ENCODE measurements around the gene MTHFR.

MTHFR gene

DNA sequence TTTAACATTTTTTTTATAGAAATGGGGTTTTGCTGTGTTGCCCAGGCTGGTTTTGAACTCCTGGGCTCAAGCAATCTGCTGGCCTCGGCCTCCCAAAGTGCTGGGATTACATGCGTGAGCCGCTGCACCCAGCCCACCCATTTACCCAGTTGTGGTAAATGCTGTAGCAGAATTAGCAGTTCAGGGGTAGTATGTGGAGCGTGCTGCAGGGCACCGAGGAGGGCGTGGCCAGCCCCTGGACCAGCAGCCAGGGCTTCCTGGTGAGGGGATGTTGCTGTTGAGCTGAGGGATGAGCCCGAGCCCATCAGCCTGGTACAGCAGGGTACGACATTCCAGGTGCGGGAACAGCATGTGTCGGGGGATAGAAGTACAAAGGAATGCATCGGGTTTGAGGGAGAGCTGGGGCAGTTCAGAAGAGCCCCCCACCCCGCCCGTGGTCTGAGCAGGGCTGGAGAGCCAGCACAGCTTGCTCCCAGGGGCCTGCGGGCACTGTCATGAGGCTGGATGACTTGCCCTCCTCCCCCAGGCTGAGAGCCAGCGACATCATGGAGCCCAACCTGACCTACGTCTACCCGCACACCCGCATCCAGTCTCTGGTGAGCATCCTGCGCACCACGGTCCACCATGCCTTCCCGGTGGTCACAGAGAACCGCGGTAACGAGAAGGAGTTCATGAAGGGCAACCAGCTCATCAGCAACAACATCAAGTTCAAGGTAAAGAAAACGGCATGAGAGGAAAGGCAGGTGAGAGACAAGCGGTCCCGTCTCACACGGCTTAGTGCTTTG is 29.9 kb upstream of the MTHFR start:
- TF ChIP-seq EP300 (IDR thresholded peaks at IDR 0.05; ENCODE audit: borderline replicate concordance) (no peak), NFIC (IDR thresholded peaks at IDR 0.05) (no peak), RAD21 (IDR thresholded peaks at IDR 0.05; ENCODE audit: low read depth) (no peak), TEAD4 (IDR thresholded peaks at IDR 0.05) (no peak), ZBTB7A (IDR thresholded peaks at IDR 0.05; ENCODE audit: low read depth) (no peak), CREB1 (IDR thresholded peaks at IDR 0.05; ENCODE audit: low read depth) (no peak), FOXM1 (IDR thresholded peaks at IDR 0.05; ENCODE audit: borderline replicate concordance, low read depth) (no peak)
- TF ChIP-seq, protein P1, sequence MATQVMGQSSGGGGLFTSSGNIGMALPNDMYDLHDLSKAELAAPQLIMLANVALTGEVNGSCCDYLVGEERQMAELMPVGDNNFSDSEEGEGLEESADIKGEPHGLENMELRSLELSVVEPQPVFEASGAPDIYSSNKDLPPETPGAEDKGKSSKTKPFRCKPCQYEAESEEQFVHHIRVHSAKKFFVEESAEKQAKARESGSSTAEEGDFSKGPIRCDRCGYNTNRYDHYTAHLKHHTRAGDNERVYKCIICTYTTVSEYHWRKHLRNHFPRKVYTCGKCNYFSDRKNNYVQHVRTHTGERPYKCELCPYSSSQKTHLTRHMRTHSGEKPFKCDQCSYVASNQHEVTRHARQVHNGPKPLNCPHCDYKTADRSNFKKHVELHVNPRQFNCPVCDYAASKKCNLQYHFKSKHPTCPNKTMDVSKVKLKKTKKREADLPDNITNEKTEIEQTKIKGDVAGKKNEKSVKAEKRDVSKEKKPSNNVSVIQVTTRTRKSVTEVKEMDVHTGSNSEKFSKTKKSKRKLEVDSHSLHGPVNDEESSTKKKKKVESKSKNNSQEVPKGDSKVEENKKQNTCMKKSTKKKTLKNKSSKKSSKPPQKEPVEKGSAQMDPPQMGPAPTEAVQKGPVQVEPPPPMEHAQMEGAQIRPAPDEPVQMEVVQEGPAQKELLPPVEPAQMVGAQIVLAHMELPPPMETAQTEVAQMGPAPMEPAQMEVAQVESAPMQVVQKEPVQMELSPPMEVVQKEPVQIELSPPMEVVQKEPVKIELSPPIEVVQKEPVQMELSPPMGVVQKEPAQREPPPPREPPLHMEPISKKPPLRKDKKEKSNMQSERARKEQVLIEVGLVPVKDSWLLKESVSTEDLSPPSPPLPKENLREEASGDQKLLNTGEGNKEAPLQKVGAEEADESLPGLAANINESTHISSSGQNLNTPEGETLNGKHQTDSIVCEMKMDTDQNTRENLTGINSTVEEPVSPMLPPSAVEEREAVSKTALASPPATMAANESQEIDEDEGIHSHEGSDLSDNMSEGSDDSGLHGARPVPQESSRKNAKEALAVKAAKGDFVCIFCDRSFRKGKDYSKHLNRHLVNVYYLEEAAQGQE (IDR thresholded peaks at IDR 0.05; ENCODE audit: low read depth) = no peak
- TF ChIP-seq, protein P2, sequence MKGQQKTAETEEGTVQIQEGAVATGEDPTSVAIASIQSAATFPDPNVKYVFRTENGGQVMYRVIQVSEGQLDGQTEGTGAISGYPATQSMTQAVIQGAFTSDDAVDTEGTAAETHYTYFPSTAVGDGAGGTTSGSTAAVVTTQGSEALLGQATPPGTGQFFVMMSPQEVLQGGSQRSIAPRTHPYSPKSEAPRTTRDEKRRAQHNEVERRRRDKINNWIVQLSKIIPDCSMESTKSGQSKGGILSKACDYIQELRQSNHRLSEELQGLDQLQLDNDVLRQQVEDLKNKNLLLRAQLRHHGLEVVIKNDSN (IDR thresholded peaks at IDR 0.05) = no peak

DNA sequence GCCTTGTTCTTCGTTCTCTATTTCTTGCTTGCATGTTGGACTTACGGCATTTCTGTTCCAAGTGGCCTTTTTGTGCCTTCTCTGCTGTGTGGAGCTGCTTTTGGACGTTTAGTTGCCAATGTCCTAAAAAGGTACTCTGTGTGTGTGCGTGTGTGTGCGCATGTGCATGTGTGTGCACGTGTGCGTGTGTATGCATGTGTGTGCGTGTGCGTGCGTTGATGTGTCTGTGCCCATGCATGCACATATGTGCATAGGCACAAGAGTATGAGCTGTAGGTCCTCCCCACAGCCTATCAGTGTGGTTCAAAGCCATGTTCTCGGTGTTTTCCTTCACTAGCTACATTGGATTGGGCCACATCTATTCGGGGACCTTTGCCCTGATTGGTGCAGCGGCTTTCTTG is 28.1 kb upstream of the MTHFR start:
- TF ChIP-seq RAD21 (IDR thresholded peaks at IDR 0.05; ENCODE audit: low read depth) (no peak), TAF1 (IDR thresholded peaks at IDR 0.05; ENCODE audit: low read depth) (no peak), ZBTB7A (IDR thresholded peaks at IDR 0.05; ENCODE audit: low read depth) (no peak), NFIC (IDR thresholded peaks at IDR 0.05) (no peak), TCF12 (IDR thresholded peaks at IDR 0.05; ENCODE audit: low read depth) (no peak), EP300 (IDR thresholded peaks at IDR 0.05; ENCODE audit: borderline replicate concordance) (no peak)
- TF ChIP-seq, protein P2 (IDR thresholded peaks at IDR 0.05) = no peak

DNA sequence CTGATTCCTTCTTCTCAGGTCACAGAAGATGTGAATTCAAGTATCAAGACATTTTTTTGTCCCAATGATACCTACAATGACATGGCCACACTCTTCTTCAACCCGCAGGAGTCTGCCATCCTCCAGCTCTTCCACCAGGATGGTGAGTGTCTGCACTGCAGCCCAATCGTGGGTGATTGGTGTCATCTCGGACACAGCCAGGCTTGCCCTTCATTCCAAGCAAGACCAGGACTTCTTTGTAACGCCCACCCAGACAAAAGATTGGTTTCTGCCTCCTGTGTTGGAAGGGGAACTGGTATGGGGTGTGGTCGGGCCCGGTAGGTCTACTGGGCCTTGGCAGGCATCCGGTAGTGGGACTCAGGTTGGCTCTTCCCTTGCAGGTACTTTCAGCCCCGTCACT is 27.7 kb upstream of the MTHFR start:
- no peak for TF ChIP-seq TAF1 (IDR thresholded peaks at IDR 0.05; ENCODE audit: low read depth)
- TF ChIP-seq CREB1 (IDR thresholded peaks at IDR 0.05; ENCODE audit: low read depth) = no peak
- TF ChIP-seq, protein P1 (IDR thresholded peaks at IDR 0.05; ENCODE audit: low read depth) = no peak
- TF ChIP-seq TCF12 (IDR thresholded peaks at IDR 0.05; ENCODE audit: low read depth) = no peak
- no peak for TF ChIP-seq CEBPB (IDR thresholded peaks at IDR 0.05)
- no peak for TF ChIP-seq YY1 (IDR thresholded peaks at IDR 0.05; ENCODE audit: low read depth)
- no peak for TF ChIP-seq ZBTB7A (IDR thresholded peaks at IDR 0.05; ENCODE audit: low read depth)
- no peak for TF ChIP-seq EP300 (IDR thresholded peaks at IDR 0.05; ENCODE audit: borderline replicate concordance)
- no peak for TF ChIP-seq FOXM1 (IDR thresholded peaks at IDR 0.05; ENCODE audit: borderline replicate concordance, low read depth)
- no peak for TF ChIP-seq TEAD4 (IDR thresholded peaks at IDR 0.05)
- TF ChIP-seq RAD21 (IDR thresholded peaks at IDR 0.05; ENCODE audit: low read depth) = no peak
- TF ChIP-seq, protein P3, sequence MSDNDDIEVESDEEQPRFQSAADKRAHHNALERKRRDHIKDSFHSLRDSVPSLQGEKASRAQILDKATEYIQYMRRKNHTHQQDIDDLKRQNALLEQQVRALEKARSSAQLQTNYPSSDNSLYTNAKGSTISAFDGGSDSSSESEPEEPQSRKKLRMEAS (IDR thresholded peaks at IDR 0.05) = no peak
- TF ChIP-seq EGR1 (IDR thresholded peaks at IDR 0.05) = no peak
- TF ChIP-seq, protein P2 (IDR thresholded peaks at IDR 0.05) = no peak
- TF ChIP-seq NFIC (IDR thresholded peaks at IDR 0.05) = no peak

DNA sequence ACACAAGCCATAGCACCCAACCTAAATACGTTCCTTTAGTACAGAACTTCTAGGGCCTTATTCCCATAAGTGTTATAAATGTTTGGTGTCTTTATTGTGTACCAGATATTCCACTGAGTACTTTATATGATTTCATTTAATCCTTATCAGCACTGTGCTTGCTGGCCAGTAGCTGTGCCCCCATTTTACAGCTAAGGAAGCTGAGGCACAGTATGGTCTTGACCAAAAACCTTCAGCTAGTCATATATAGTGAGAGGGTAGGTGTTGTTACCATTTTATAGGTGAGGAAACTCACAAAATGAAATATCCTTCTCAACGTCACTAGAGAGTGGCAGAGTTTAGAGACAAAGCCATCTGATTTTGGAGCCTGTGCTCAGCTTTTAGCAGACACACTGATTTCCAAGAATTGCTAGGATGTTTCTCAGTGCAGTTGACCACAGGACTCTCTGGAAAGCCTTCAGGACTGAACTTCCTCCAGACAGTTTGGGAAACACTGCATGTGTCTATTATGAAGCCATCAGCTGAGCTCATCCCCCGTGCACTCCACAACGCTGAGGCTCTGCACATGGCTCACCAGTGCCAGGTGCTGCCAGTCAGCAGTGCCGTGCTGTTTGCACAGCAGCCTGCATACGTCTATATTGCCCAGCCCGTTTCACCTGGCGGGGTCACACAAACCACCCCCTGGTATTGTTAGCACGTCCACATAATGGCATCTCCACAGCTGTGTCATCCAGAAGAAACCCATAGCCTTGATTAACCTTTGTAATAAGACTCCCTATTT is 26.4 kb upstream of the MTHFR start:
- TF ChIP-seq ZBTB7A (IDR thresholded peaks at IDR 0.05; ENCODE audit: low read depth) (no peak), NFIC (IDR thresholded peaks at IDR 0.05) (no peak), EP300 (IDR thresholded peaks at IDR 0.05; ENCODE audit: borderline replicate concordance) (no peak), RAD21 (IDR thresholded peaks at IDR 0.05; ENCODE audit: low read depth) (no peak), YY1 (IDR thresholded peaks at IDR 0.05; ENCODE audit: low read depth) (no peak), TAF1 (IDR thresholded peaks at IDR 0.05; ENCODE audit: low read depth) (no peak), CREB1 (IDR thresholded peaks at IDR 0.05; ENCODE audit: low read depth) (no peak)
- TF ChIP-seq, protein P1 (IDR thresholded peaks at IDR 0.05; ENCODE audit: low read depth) = no peak
- TF ChIP-seq, protein P3 (IDR thresholded peaks at IDR 0.05) = no peak
- TF ChIP-seq, protein P2 (IDR thresholded peaks at IDR 0.05) = no peak
